Left kidney (tissue), 2 donors: ENCODE measurements around the gene ACACB. TPM values are rescaled to one million over a fixed set of nuclear protein-coding genes. Genes with fewer than 3 reads are reported as not detected.

Source experiments
- DNase-seq: peaks from one replicate; pipeline ENCODE4 v3.0.0-alpha.2; 2013
- polyA plus RNA-seq: library from polyadenylated mRNA; unstranded; fragments of 120-200 nt; gene quantifications from one replicate; pipeline ENCODE4 v1.2.1, GENCODE V29; 2013; ENCODE audit not compliant: insufficient read length

Gene ACACB
- polyA plus RNA-seq, 1 donor, result 28.2 TPM

DNA sequence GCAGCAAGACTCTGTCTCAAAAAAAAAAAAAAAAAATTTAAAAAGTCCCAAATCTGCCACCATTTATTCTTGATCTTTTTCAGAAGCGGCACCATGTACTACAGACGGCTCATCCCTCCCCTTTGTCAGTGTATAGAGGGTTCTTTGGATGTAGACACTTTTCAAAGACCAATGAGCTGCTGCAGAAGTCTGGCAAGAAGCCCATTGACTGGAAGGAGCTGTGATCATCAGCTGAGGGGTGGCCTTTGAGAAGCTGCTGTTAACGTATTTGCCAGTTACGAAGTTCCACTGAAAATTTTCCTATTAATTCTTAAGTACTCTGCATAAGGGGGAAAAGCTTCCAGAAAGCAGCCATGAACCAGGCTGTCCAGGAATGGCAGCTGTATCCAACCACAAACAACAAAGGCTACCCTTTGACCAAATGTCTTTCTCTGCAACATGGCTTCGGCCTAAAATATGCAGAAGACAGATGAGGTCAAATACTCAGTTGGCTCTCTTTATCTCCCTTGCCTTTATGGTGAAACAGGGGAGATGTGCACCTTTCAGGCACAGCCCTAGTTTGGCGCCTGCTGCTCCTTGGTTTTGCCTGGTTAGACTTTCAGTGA is 6.5 kb upstream of the ACACB start:
- DNase-seq, result no peak

DNA sequence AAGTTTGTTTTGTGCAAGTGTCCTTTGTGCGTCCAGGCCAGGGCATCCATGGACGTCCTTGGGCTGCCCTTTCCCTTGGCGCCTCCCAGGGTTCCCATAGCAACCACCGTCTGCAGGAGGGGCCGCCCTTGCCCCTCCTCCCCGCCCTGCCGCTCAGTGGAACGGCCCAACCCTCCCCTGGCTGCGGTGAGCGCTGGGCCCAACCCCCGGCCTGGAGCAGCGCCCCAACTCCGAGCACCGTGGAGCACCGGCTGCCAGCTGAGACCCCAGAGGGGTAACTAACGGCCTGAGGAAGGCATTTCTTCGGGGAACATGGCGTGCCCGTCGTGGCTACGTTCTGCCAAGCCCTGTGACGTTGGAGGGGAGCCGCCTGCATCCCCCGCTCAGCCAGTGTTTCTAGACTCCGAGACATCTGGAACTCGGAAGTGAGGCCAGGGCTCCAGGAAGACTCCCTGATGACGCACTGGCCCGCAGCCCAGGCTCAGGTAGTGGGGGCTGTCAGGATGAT is 5.3 kb upstream of the ACACB start:
- peak; percentile 91 for DNase-seq

DNA sequence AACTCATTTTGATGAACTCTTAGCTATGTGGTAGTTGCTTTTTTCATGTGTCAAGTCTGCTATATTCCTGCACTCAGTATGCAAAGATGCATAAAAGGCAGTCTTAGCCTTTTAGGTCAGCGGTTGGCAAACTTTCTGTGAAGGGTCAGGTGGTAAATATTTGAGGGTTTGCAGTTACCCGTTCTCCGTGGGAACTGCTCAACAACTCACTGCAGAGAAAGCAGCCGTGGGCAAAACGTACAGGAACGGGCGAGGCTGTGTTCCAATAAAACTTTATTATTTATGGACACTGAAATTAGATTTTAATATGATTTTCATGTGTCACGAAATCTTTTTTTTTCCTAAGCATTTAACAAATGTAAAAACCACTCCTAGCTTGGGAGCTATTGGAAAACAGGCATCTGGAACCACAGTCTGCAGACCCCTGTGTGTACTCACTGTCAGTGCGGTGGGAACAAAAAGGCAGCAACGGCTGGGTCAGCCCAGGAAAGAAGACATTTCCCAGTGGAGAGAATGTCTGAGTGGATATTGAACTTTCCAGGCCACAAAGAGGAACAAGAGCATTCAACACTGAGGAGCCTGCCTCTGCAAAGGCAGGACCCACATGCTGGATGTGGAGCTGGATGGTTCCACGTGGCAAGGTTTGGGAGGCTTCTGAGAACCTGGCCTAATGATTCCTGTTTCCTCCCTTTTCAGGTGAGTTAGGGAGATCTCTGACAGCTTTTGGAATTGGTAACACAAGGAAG is 3.5 kb upstream of the ACACB start:
- no peak for DNase-seq

- DNase-seq, result no peak
Measured at GRCh38 chr12:109113661-109114321, 2.6 kb upstream of the ACACB start.

- no peak for DNase-seq
Measured at GRCh38 chr12:109114644-109115043, 1.7 kb upstream of the ACACB start.

GRCh38 chr12:109115404-109115757 is 1.0 kb upstream of the ACACB start:
- DNase-seq, result no peak

- DNase-seq, result no peak
Measured at GRCh38 chr12:109116611-109116949, 193 bp downstream of the ACACB start.

GRCh38 chr12:109120095-109120494 is 3.7 kb downstream of the ACACB start:
- DNase-seq, result no peak

DNA sequence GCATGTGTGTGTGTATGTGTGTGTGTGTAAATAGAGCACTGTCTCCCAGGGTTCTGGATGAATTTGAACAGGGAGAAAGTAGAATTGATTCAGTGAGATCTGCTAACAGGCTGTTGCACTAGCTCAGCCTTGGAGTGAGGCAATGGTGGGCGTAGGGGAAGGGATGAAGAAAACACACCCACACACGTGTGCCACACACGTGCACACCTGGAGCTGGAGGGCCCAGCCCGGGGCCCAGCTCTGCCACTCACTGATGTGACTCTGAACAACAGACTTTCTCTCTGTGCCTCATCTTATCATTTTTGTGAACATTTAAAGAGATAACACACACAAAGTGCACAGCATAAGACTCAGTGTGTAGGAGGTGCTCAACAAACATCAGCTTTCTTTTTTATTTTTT is 4.2 kb downstream of the ACACB start:
- no peak for DNase-seq

- no peak for DNase-seq
Measured at GRCh38 chr12:109121346-109121880, 5.0 kb downstream of the ACACB start.

DNA sequence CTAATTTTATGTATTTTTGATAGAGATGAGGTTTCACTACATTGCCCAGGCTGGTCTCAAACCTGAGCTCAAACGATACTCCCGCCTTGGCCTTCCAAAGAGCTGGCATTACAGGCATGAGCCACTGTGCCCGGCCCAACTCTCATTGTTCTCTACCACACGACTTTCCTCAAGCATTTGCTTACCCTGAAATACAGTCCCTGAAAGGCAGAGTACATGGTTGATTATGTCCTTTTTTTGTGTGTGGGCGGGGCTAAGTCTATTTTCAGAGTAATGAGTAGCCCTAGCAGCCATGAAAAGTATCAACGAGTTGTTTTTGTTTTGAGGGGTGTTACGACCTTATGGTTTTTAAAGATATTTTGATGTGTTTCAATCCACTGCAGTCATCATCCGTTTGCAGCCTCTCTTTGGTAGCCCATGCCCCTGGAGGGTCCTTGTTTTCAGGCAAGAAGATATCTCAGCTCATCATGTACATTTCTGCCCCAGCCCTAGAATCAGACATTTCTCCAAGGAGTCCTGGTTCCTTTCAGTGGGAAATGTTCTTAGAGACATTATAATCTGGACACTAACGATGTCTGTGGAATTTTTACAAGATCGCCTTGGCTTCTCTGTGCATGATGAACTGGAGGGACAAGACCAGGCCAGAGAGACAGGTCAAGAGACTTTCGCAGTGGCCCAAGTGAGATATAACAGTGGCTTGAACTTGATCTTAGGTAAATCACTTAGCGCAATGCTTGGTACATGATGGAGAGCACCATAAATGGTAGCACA is 8.7 kb downstream of the ACACB start:
- no peak for DNase-seq

DNA sequence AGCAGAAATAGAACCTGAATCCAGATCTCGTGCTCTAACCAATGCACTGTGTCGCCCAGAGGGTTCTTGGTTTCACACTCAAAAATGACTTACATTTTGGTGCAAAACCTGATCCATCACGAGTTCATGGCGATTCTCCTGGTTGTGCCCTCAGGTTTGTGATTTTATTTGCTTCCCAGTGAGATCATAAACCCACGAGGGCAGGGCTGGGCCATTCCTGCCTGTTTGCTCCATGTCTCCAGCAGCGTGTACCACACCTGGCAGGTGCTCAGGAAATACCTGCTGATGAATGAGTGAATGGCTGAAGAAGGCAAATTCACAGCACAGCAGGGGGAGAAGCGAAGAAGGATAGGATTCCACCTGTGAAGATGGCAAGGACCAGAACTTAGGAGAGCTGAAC is 9.4 kb downstream of the ACACB start:
- no peak for DNase-seq

GRCh38 chr12:109126784-109127183 is 10.4 kb downstream of the ACACB start:
- no peak for DNase-seq

DNA sequence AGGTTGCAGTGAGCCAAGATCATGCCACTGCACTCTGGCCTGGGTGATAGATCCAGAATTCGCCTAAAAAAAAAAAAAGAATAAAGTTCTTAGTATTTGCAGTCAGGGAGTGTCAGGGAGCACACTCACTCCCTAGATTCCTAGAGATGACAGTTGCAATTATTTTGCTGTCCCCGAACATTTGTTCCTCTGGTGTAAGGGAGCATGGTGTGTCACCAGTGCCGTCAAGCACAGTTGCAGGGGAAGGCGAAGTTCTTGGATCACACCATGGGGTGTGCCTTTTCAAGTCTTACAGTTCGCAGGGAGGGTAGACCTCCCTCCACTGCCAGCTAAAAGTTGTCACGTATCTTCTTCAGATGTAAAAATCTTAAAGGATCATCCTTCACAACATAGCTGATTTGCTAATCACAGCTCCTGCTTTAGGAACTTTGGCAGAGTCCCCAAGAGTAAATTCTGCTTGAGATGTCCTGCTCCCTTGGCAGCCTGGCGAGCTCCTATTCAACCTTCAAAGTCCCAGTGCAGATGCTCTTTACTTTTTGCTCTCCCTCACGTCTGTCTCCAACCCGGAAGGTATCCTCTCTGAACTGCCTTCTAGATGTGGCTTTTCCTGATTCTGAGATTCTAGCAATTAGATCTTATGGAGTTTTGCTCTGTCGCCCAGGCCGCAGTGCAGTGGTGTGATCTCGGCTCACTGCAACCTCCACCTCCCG is 11.3 kb downstream of the ACACB start:
- no peak for DNase-seq

GRCh38 chr12:109130297-109131153 is 14.1 kb downstream of the ACACB start:
- no peak for DNase-seq

DNA sequence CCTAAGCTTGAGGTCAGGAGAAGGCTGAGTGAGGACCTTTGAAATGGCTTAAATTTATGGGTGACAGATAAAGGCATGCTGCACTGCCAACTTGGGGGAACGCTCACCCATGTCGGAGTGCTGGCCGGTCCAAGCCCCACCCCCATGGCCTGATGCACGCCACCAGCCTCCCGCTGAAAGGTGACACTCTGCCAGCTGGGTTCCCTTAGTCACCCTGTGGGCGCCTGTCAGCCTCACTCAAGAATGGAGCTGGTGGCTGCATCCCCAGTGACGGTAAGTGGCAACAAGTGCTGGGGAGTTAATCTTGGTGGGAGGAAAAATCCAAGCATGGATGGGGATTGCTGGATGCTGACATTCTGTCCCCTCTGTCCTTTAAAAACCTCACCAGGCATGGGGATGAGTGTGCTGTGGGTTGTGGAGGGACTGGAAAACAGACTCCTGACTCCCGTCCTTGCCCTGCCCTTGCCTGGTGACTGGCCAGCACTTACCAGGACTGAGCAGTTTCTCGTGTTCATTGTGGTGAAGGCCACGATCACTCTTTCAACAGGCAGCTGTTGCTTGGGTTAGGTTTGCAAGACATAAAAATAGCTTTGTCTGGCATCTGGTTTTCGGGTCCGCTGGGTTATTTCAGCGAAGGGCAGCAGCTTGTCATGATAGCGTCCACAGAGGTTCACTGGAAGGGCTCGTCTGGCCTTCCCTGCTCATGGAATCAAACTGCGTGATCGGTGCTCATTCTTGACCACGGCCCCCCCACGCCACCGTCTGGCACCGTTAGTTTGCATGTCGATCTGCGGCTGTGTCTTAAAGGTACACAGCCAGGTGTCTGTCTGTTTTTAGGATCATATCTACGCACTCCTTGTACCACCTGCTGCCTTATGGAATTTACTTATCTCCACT is 15.0 kb downstream of the ACACB start:
- peak; percentile 55 for DNase-seq

- no peak for DNase-seq
Measured at GRCh38 chr12:109134186-109134917, 18.0 kb downstream of the ACACB start.

- no peak for DNase-seq
Measured at GRCh38 chr12:109137055-109137454, 20.7 kb downstream of the ACACB start.

DNA sequence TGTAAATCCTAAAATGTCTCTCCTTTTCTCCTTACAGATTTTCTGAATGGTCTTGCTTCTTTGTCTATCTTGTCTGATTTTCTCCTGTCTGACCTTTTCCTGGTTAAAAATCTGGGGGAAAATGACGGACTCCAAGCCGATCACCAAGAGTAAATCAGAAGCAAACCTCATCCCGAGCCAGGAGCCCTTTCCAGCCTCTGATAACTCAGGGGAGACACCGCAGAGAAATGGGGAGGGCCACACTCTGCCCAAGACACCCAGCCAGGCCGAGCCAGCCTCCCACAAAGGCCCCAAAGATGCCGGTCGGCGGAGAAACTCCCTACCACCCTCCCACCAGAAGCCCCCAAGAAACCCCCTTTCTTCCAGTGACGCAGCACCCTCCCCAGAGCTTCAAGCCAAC is 23.0 kb downstream of the ACACB start:
- no peak for DNase-seq
